PC-3 (cell line): ENCODE measurements around the gene SLC7A6. TPM values are rescaled to one million over a fixed set of nuclear protein-coding genes. Genes with fewer than 3 reads are reported as not detected.

Experiments
- ATAC-seq: fragments of 200-7000 bp; cut with Tn5 transposase; 2 replicates; pipeline ENCODE4 v1.9.1; 2020; ENCODE audit warnings: mild to moderate bottlenecking, moderate library complexity
- BruUV-seq: library from RNA; stranded (reverse); fragments of 400-500 nt; replicated peaks from 2 replicates; lab custom pipeline; 2021; lab: Mats Ljungman, UMichigan
- CTCF ChIA-PET: fragments of 300-600 bp; sonication (Branson Sonifier 250); formaldehyde crosslinking; loops from one replicate; lab custom pipeline; 2022; ENCODE audit warnings: antibody characterized with exemption; lab: Charles Lee
- POLR2A ChIA-PET: fragments of 300-600 bp; sonication (Branson Sonifier 250); formaldehyde crosslinking; loops from one replicate; lab custom pipeline; 2022; ENCODE audit warnings: antibody characterized with exemption; ENCODE audit not compliant: unreplicated experiment; lab: Charles Lee
- DNase-seq: peaks from one replicate; pipeline ENCODE4 v3.0.0-alpha.2; 2015
- H2AFZ ChIP-seq: fragments of 300-600 bp; sonication (generic); 2 replicates; pipeline ENCODE4 v1.6.0; 2016; ENCODE audit warnings: antibody characterized with exemption, low read length
- H3F3A ChIP-seq: fragments of 300-600 bp; sonication (generic); one replicate; pipeline ENCODE4 v1.6.0; 2017; ENCODE audit warnings: antibody characterized with exemption, low read length, control low read depth, mild to moderate bottlenecking; ENCODE audit not compliant: unreplicated experiment
- H3K27ac ChIP-seq: fragments of 300-600 bp; sonication (generic); 2 replicates; pipeline ENCODE4 v1.5.1; 2016; ENCODE audit warnings: mild to moderate bottlenecking, low read length
- H3K27me3 ChIP-seq: fragments of 300-600 bp; sonication (generic); 2 replicates; pipeline ENCODE4 v1.6.1; 2016; ENCODE audit warnings: low read length, mixed read lengths
- H3K36me3 ChIP-seq: fragments of 300-600 bp; sonication (generic); 2 replicates; pipeline ENCODE4 v1.6.1; 2016; ENCODE audit warnings: low read depth, mixed run types, low read length, mixed read lengths
- H3K4me1 ChIP-seq: fragments of 300-600 bp; sonication (generic); 2 replicates; pipeline ENCODE4 v1.5.1; 2016; ENCODE audit warnings: low read length; ENCODE audit not compliant: insufficient read depth
- H3K4me2 ChIP-seq: fragments of 300-600 bp; sonication (generic); 2 replicates; pipeline ENCODE4 v1.6.0; 2016; ENCODE audit warnings: low read length
- H3K4me3 ChIP-seq: fragments of 300-600 bp; sonication (generic); 2 replicates; pipeline ENCODE4 v1.5.1; 2016; ENCODE audit warnings: mild to moderate bottlenecking, low read length, mixed read lengths
- H3K79me2 ChIP-seq: fragments of 300-600 bp; sonication (generic); 2 replicates; pipeline ENCODE4 v1.6.1; 2017; ENCODE audit warnings: low read length, mixed read lengths
- H3K9ac ChIP-seq: fragments of 300-600 bp; sonication (generic); 2 replicates; pipeline ENCODE4 v1.6.0; 2016; ENCODE audit warnings: mild to moderate bottlenecking, low read length
- H3K9me2 ChIP-seq: fragments of 300-600 bp; sonication (generic); replicated peaks from 2 replicates; pipeline ENCODE4 v1.6.1; 2016; ENCODE audit warnings: mixed run types, low read length, mixed read lengths
- H3K9me3 ChIP-seq: fragments of 300-600 bp; sonication (generic); 2 replicates; pipeline ENCODE4 v1.6.1; 2016; ENCODE audit warnings: low read length, mixed read lengths
- H4K20me1 ChIP-seq: fragments of 300-600 bp; sonication (generic); 2 replicates; pipeline ENCODE4 v1.6.1; 2016; ENCODE audit warnings: low read length, mixed read lengths
- EZH2 ChIP-seq: fragments of 300-600 bp; sonication (generic); IDR thresholded peaks from one replicate; pipeline ENCODE4 v1.6.1; 2017; ENCODE audit warnings: antibody characterized with exemption, mild to moderate bottlenecking, low read length; ENCODE audit not compliant: unreplicated experiment
- EZH2phosphoT487 ChIP-seq: fragments of 300-600 bp; sonication (generic); IDR thresholded peaks from 2 replicates; pipeline ENCODE4 v1.6.1; 2018; ENCODE audit warnings: mild to moderate bottlenecking, antibody characterized with exemption, low read length, borderline replicate concordance
- intact Hi-C: fragments of 100-400 bp; cut with micrococcal nuclease; formaldehyde crosslinking; loops from 2 replicates; pipeline ENCODE4 v1.9.0; 2023
- total RNA-seq: library from RNA; depleted of rRNA; stranded (reverse); fragments of >200 nt; gene quantifications from 2 replicates; pipeline ENCODE4 v1.2.3, GENCODE V29; 2014
- TF ChIP-seq, protein P1 (sequence below): fragments of 300-600 bp; sonication (generic); conservative IDR thresholded peaks from 2 replicates; pipeline ENCODE4 v1.5.1; 2017; ENCODE audit warnings: antibody characterized with exemption, low read depth, mild to moderate bottlenecking, low read length

SLC7A6 gene
- total RNA-seq, 1 experiment from 2014 or later: 24.7 TPM

DNA sequence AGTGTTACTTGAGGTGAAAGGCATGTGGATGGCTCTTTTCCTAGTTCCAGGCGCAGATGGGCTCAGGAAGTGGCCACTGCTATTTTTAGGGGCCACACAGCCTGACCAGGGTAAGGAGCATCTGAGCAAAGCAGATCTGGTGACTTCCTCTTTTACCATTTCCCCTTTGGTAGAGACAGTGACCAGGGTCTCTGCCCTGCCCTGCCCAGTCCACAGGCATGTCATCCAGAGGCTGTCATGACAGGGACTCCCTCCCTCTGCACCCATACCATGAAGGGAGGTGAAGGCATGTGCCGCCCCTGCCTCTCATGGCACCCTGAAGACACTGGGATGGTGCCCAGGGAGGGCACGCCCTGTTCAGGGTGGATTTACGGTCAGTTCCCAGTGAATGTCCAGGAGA is 16.9 kb upstream of the SLC7A6 start:
- Histone ChIP-seq H3K9me2 (no peaks in the 10 kb centered on the region), H3F3A (no peaks in the 10 kb centered on the region), H3K79me2 (peaks cover 17% of the 10 kb centered on the region), H3K9ac (no peak overlapping the region), H2AFZ (no peak overlapping the region), H3K9me3 (no peaks in the 10 kb centered on the region), H3K27me3 (no peaks in the 10 kb centered on the region), H3K4me2 (no peak overlapping the region), H3K4me3 (no peak overlapping the region), H3K4me1 (peaks cover 15% of the 10 kb centered on the region; the same call in 1 of the 2 replicates), H4K20me1 (no peaks in the 10 kb centered on the region), H3K27ac (no peak overlapping the region), H3K36me3 (no peaks in the 10 kb centered on the region)
- intact Hi-C loops: loop anchor here (5.0 kb wide), 1 partner anchor 65 kb away; the partner anchor contains the start of genes PRMT7 and SLC7A6OS
- DNase-seq (no peak), ATAC-seq (no peak)
- POLR2A ChIA-PET: no interaction called here
- CTCF ChIA-PET: no interaction called here
- no TSS peak for BruUV-seq
- no peak for TF ChIP-seq EZH2
- TF ChIP-seq, protein P1, sequence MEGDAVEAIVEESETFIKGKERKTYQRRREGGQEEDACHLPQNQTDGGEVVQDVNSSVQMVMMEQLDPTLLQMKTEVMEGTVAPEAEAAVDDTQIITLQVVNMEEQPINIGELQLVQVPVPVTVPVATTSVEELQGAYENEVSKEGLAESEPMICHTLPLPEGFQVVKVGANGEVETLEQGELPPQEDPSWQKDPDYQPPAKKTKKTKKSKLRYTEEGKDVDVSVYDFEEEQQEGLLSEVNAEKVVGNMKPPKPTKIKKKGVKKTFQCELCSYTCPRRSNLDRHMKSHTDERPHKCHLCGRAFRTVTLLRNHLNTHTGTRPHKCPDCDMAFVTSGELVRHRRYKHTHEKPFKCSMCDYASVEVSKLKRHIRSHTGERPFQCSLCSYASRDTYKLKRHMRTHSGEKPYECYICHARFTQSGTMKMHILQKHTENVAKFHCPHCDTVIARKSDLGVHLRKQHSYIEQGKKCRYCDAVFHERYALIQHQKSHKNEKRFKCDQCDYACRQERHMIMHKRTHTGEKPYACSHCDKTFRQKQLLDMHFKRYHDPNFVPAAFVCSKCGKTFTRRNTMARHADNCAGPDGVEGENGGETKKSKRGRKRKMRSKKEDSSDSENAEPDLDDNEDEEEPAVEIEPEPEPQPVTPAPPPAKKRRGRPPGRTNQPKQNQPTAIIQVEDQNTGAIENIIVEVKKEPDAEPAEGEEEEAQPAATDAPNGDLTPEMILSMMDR: no peak
- TF ChIP-seq EZH2phosphoT487: no peak

DNA sequence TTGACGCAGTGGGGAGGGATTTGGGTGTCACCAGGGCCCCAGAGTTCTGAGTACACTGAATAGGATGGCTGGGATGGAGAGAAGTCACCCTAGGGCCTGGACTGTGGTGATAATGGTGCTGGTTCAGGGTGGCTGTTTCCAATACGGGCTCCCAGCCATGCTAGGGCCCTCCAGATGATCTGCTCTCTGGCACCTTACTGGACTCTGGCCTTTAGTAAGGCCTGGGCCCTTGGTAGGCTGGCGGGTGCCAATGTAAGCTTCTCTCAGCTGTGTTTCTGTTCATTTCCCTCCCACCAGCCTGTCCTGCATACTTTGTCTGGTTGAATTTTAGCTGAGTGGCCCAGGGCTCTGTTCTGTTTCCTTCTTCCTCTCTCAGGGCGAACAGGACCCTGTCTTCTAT is 16.4 kb upstream of the SLC7A6 start:
- H3K4me3 ChIP-seq: no peak overlapping the region
- no peaks in the 10 kb centered on the region for H3F3A ChIP-seq
- peaks cover 17% of the 10 kb centered on the region for H3K79me2 ChIP-seq
- POLR2A ChIA-PET: no interaction called here
- no peaks in the 10 kb centered on the region for H3K27me3 ChIP-seq
- intact Hi-C loops: loop anchor here (5.0 kb wide), 1 partner anchor 64 kb away; the partner anchor contains the start of genes PRMT7 and SLC7A6OS
- H2AFZ ChIP-seq: no peak overlapping the region
- H3K9me3 ChIP-seq: no peaks in the 10 kb centered on the region
- H3K27ac ChIP-seq: no peak overlapping the region
- H3K4me1 ChIP-seq: peaks cover 15% of the 10 kb centered on the region; the same call in 1 of the 2 replicates
- no peak overlapping the region for H3K9ac ChIP-seq
- CTCF ChIA-PET: no interaction called here
- no TSS peak for BruUV-seq
- H4K20me1 ChIP-seq: no peaks in the 10 kb centered on the region
- TF ChIP-seq, protein P1: no peak
- no peak for TF ChIP-seq EZH2
- TF ChIP-seq EZH2phosphoT487: no peak
- ATAC-seq (no peak), DNase-seq (no peak)
- no peaks in the 10 kb centered on the region for H3K36me3 ChIP-seq
- H3K9me2 ChIP-seq: no peaks in the 10 kb centered on the region
- no peak overlapping the region for H3K4me2 ChIP-seq

DNA sequence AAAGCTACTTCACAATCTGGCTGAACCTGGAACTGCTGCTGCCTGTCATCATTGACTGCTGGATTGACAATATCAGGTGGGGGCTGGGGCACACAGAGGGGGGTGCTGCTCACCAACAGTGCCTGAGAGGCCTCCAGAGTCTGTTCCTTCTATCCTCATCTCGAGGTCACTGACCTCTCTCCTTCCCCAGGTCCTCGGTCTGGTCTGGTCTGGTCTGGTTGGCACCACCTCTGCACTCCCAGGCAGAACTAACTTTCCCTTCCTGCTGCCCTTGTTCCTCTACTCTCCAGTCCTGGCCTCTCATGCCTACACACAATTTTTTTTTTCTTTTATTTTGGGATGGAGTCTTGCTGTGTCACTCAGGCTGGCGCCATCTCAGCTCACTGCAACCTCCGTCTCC is 15.0 kb upstream of the SLC7A6 start:
- Histone ChIP-seq H3F3A (no peaks in the 10 kb centered on the region), H3K9ac (no peak overlapping the region), H4K20me1 (no peaks in the 10 kb centered on the region), H3K36me3 (no peaks in the 10 kb centered on the region; the same call in 1 of the 2 replicates), H3K4me3 (no peak overlapping the region), H3K4me2 (no peak overlapping the region), H3K79me2 (peaks cover 17% of the 10 kb centered on the region), H3K27ac (no peak overlapping the region), H3K9me3 (no peaks in the 10 kb centered on the region), H3K9me2 (no peaks in the 10 kb centered on the region), H2AFZ (no peak overlapping the region), H3K4me1 (peaks cover 14% of the 10 kb centered on the region; the same call in 1 of the 2 replicates), H3K27me3 (no peaks in the 10 kb centered on the region)
- no peak for DNase-seq
- BruUV-seq: no TSS peak
- POLR2A ChIA-PET: no interaction called here
- TF ChIP-seq EZH2phosphoT487 (no peak), EZH2 (no peak)
- TF ChIP-seq, protein P1: no peak
- CTCF ChIA-PET: no interaction called here
- no peak for ATAC-seq
- intact Hi-C loops: loop anchor here (5.0 kb wide), 1 partner anchor 63 kb away; the partner anchor contains the start of genes PRMT7 and SLC7A6OS
